Mesendoderm (in vitro differentiated cells): Measurements from ENCODE around the gene SLC25A1.

ENCODE experiments used
- DNase-seq: peaks from one replicate; pipeline ENCODE4 v3.0.0; 2013
- H2AK5ac ChIP-seq: 2 replicates; pipeline ENCODE4 v1.6.1; 2013; ENCODE audit warnings: low read length, inconsistent platforms
- H2BK120ac ChIP-seq: 2 replicates; pipeline ENCODE4 v1.6.1; 2013; ENCODE audit warnings: low read depth, mild to moderate bottlenecking, low read length, moderate library complexity, mixed read lengths
- H2BK15ac ChIP-seq: replicated peaks from 2 replicates; pipeline ENCODE4 v1.6.1; 2013; ENCODE audit warnings: low read depth, mild to moderate bottlenecking, moderate library complexity
- H2BK5ac ChIP-seq: 2 replicates; pipeline ENCODE4 v1.6.1; 2013; ENCODE audit warnings: low read length, inconsistent platforms
- H3K18ac ChIP-seq: 2 replicates; pipeline ENCODE4 v1.6.1; 2013; ENCODE audit warnings: mild to moderate bottlenecking, low read length, mixed read lengths
- H3K23ac ChIP-seq: one replicate; pipeline ENCODE4 v1.6.1; 2013; ENCODE audit warnings: low read length
- H3K27ac ChIP-seq: 2 replicates; pipeline ENCODE4 v1.5.1; 2013; ENCODE audit warnings: low read depth, mild to moderate bottlenecking, inconsistent platforms, low read length, moderate library complexity
- H3K27me3 ChIP-seq: 2 replicates; pipeline ENCODE4 v1.6.1; 2013; ENCODE audit warnings: low read length, control low read depth, mild to moderate bottlenecking, inconsistent platforms; ENCODE audit not compliant: insufficient read depth, poor library complexity
- H3K36me3 ChIP-seq: 2 replicates; pipeline ENCODE4 v1.6.1; 2013; ENCODE audit warnings: low read length, inconsistent platforms; ENCODE audit not compliant: control insufficient read depth, insufficient read depth
- H3K4ac ChIP-seq: one replicate; pipeline ENCODE4 v1.6.1; 2013; ENCODE audit warnings: low read depth, mild to moderate bottlenecking, low read length, moderate library complexity
- H3K4me1 ChIP-seq: 2 replicates; pipeline ENCODE4 v1.6.1; 2013; ENCODE audit warnings: low read depth, low read length, inconsistent platforms; ENCODE audit not compliant: control insufficient read depth
- H3K4me2 ChIP-seq: 2 replicates; pipeline ENCODE4 v1.6.1; 2013; ENCODE audit warnings: low read length
- H3K4me3 ChIP-seq: 2 replicates; pipeline ENCODE4 v1.5.1; 2013; ENCODE audit warnings: mild to moderate bottlenecking, low read length
- H3K56ac ChIP-seq: one replicate; pipeline ENCODE4 v1.6.1; 2013; ENCODE audit warnings: low read length
- H3K79me1 ChIP-seq: 2 replicates; pipeline ENCODE4 v1.6.1; 2013; ENCODE audit warnings: low read length, inconsistent platforms
- H3K79me2 ChIP-seq: 2 replicates; pipeline ENCODE4 v1.6.1; 2013; ENCODE audit warnings: mild to moderate bottlenecking, low read length; ENCODE audit not compliant: control insufficient read depth, insufficient read depth
- H3K9ac ChIP-seq: 2 replicates; pipeline ENCODE4 v1.6.1; 2013; ENCODE audit warnings: low read length, inconsistent platforms
- H4K5ac ChIP-seq: one replicate; pipeline ENCODE4 v1.6.1; 2013; ENCODE audit warnings: low read length
- H4K8ac ChIP-seq: one replicate; pipeline ENCODE4 v1.6.1; 2013; ENCODE audit warnings: low read depth, mild to moderate bottlenecking, control low read depth, low read length, moderate library complexity
- WGBS: extraction: QIAGEN DNeasy Blood & Tissue Kit; methylation state at CpG from one replicate; pipeline ENCODE4 v1.1.7; 2013; ENCODE audit warnings: low lambda C conversion rate, missing lambda C conversion rate; ENCODE audit not compliant: insufficient coverage; ENCODE audit errors: extremely low coverage; 5-methylcytosine and 5-hydroxymethylcytosine counted together

The SLC25A1 gene

GRCh38 chr22:19143212-19143611 lies 35.3 kb downstream of the SLC25A1 start:
- Histone ChIP-seq H3K23ac (no peak overlapping the region), H3K4ac (no peak overlapping the region), H3K79me2 (peaks cover 10% of the 10 kb centered on the region), H2AK5ac (no peak overlapping the region), H2BK5ac (no peak overlapping the region), H3K4me3 (no peak overlapping the region), H3K4me2 (no peak overlapping the region), H3K27me3 (peaks cover 6% of the 10 kb centered on the region), H2BK15ac (no peak overlapping the region), H3K4me1 (no peaks in the 10 kb centered on the region), H4K8ac (no peak overlapping the region), H3K36me3 (peaks cover 1% of the 10 kb centered on the region), H3K79me1 (peaks cover 9% of the 10 kb centered on the region), H3K56ac (no peak overlapping the region), H3K27ac (no peak overlapping the region), H2BK120ac (no peak overlapping the region), H3K9ac (no peak overlapping the region), H4K5ac (no peak overlapping the region), H3K18ac (no peak overlapping the region)
- no CpG with 5 or more reads among the region's 5 CpGs for WGBS
- no peak for DNase-seq

- Histone ChIP-seq H3K9ac (no peak overlapping the region), H2AK5ac (no peak overlapping the region), H4K5ac (no peak overlapping the region), H3K4me2 (no peak overlapping the region), H3K79me1 (peaks cover 9% of the 10 kb centered on the region), H3K36me3 (peaks cover 4% of the 10 kb centered on the region), H3K27ac (no peak overlapping the region), H3K4ac (no peak overlapping the region), H3K56ac (no peak overlapping the region), H3K23ac (no peak overlapping the region), H3K79me2 (peaks cover 10% of the 10 kb centered on the region), H4K8ac (no peak overlapping the region), H3K18ac (no peak overlapping the region), H3K27me3 (peaks cover 1% of the 10 kb centered on the region), H2BK120ac (no peak overlapping the region), H3K4me1 (no peaks in the 10 kb centered on the region), H2BK5ac (no peak overlapping the region), H3K4me3 (no peak overlapping the region), H2BK15ac (no peak overlapping the region)
- no peak for DNase-seq
- no CpG with 5 or more reads among the region's 9 CpGs for WGBS
Measured at GRCh38 chr22:19142394-19142793, 36.1 kb downstream of the SLC25A1 start.

DNA sequence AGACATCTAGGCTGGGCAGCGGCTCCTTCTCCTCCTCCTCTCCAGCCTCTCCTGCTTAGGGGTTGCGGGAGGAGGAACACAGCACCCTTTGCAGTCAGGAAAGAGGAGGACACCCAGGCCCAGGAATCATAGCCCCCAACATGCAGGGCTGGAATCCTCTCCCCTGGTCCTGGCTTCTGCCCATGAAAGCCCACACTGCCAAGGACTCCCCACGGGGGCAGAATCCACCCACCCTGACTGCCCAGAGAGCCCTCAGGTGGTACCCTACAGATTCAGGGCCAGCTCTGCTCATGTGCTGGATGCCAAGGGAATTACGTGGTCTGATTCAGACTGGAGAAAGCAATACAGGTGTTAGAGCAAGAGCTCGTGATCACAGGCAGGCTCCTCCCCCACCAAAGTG lies 38.6 kb downstream of the SLC25A1 start:
- Histone ChIP-seq H3K23ac (no peak overlapping the region), H3K9ac (no peak overlapping the region), H3K18ac (no peak overlapping the region), H3K79me1 (peaks cover 9% of the 10 kb centered on the region), H2BK120ac (no peak overlapping the region), H3K36me3 (peaks cover 4% of the 10 kb centered on the region), H2AK5ac (no peak overlapping the region), H3K27ac (no peak overlapping the region), H2BK15ac (no peak overlapping the region), H3K79me2 (peaks cover 10% of the 10 kb centered on the region), H3K4me3 (no peak overlapping the region), H3K4ac (no peak overlapping the region), H4K8ac (no peak overlapping the region), H2BK5ac (no peak overlapping the region), H3K27me3 (no peaks in the 10 kb centered on the region), H3K4me1 (no peaks in the 10 kb centered on the region), H3K4me2 (no peak overlapping the region), H4K5ac (no peak overlapping the region), H3K56ac (no peak overlapping the region)
- no CpG with 5 or more reads among the region's 5 CpGs for WGBS
- no peak for DNase-seq

- H4K5ac ChIP-seq, result no peak overlapping the region
- H3K27me3 ChIP-seq, result no peaks in the 10 kb centered on the region
- no peak overlapping the region for H2BK15ac ChIP-seq
- no peak overlapping the region for H3K56ac ChIP-seq
- no peak overlapping the region for H2AK5ac ChIP-seq
- no CpG with 5 or more reads among the region's 9 CpGs for WGBS
- no peak overlapping the region for H3K27ac ChIP-seq
- H4K8ac ChIP-seq, result no peak overlapping the region
- no peak overlapping the region for H2BK5ac ChIP-seq
- no peak overlapping the region for H3K4me3 ChIP-seq
- no peaks in the 10 kb centered on the region for H3K4me1 ChIP-seq
- no peak overlapping the region for H2BK120ac ChIP-seq
- peaks cover 6% of the 10 kb centered on the region for H3K79me2 ChIP-seq
- no peak overlapping the region for H3K23ac ChIP-seq
- no peak overlapping the region for H3K9ac ChIP-seq
- H3K4me2 ChIP-seq, result no peak overlapping the region
- H3K18ac ChIP-seq, result no peak overlapping the region
- H3K36me3 ChIP-seq, result peaks cover 4% of the 10 kb centered on the region
- H3K79me1 ChIP-seq, result peaks cover 6% of the 10 kb centered on the region
- H3K4ac ChIP-seq, result no peak overlapping the region
- no peak for DNase-seq
Measured at GRCh38 chr22:19139001-19139356, 39.6 kb downstream of the SLC25A1 start.

- Histone ChIP-seq H3K27me3 (no peaks in the 10 kb centered on the region), H2BK5ac (no peak overlapping the region), H3K56ac (no peak overlapping the region), H3K23ac (no peak overlapping the region), H3K4me3 (no peak overlapping the region), H3K79me2 (peaks cover 2% of the 10 kb centered on the region), H2AK5ac (no peak overlapping the region), H3K4ac (no peak overlapping the region), H2BK15ac (no peak overlapping the region), H3K4me2 (no peak overlapping the region), H3K27ac (no peak overlapping the region), H3K79me1 (peaks cover 3% of the 10 kb centered on the region), H3K4me1 (no peaks in the 10 kb centered on the region), H3K9ac (no peak overlapping the region), H3K36me3 (peaks cover 5% of the 10 kb centered on the region), H2BK120ac (no peak overlapping the region), H4K8ac (no peak overlapping the region), H4K5ac (no peak overlapping the region), H3K18ac (no peak overlapping the region)
- DNase-seq, result no peak
- no CpG with 5 or more reads among the region's 15 CpGs for WGBS
Measured at GRCh38 chr22:19138217-19139000, 40.1 kb downstream of the SLC25A1 start.
